ENCODE measurements around the gene WDR33. TPM values are rescaled to one million over a fixed set of nuclear protein-coding genes. Genes with fewer than 3 reads are reported as not detected.

Gene WDR33
- total and polyA plus RNA-seq, 10 of the 15 experiments (the other 5 are each of a cell fraction or from before 2014, with no cell fraction given), result 29.2 to 73.8 (median 45.6) TPM

- TF ChIP-seq CTCF (IDR thresholded peaks at IDR 0.05 in 2 of 3, conservative IDR thresholded peaks at IDR 0.05 in 1 of 3; ENCODE audit: control insufficient read depth in 2 of 3, extremely low read depth in 1 of 3, insufficient read depth in 1 of 3, low read depth in 3 of 3, low read length in 3 of 3) (no peak), SIN3A (IDR thresholded peaks at IDR 0.05; ENCODE audit: low read depth, low read length) (no peak), BRCA1 (IDR thresholded peaks at IDR 0.05; ENCODE audit: low read depth, low read length) (no peak), KDM1A (IDR thresholded peaks at IDR 0.05; ENCODE audit: borderline replicate concordance) (no peak), ZSCAN29 (IDR thresholded peaks at IDR 0.05) (no peak), ZBTB4 (CRISPR knock-in tag; IDR thresholded peaks at IDR 0.05) (no peak), SRF (IDR thresholded peaks at IDR 0.05; ENCODE audit: low read depth in 2 of 2, low read length in 2 of 2) (no peak), PML (IDR thresholded peaks at IDR 0.05; ENCODE audit: low read length) (no peak), ZNF687 (IDR thresholded peaks at IDR 0.05) (0 out of 2 replicates have a peak, but pooled peaks have one; percentile 25), BHLHE40 (IDR thresholded peaks at IDR 0.05; ENCODE audit: borderline replicate concordance in 1 of 2, low read depth in 2 of 2, low read length in 1 of 2) (peak in 1 of 2 experiments; percentile 46; a peak in 1 of 4 replicates), JUNB (IDR thresholded peaks at IDR 0.05) (peak; percentile 89)
Measured at GRCh38 chr2:127737892-127738291, 73.1 kb downstream of the WDR33 start (continued).
